ENCODE data around the gene IARS1.

- TF ChIP-seq, protein P1, sequence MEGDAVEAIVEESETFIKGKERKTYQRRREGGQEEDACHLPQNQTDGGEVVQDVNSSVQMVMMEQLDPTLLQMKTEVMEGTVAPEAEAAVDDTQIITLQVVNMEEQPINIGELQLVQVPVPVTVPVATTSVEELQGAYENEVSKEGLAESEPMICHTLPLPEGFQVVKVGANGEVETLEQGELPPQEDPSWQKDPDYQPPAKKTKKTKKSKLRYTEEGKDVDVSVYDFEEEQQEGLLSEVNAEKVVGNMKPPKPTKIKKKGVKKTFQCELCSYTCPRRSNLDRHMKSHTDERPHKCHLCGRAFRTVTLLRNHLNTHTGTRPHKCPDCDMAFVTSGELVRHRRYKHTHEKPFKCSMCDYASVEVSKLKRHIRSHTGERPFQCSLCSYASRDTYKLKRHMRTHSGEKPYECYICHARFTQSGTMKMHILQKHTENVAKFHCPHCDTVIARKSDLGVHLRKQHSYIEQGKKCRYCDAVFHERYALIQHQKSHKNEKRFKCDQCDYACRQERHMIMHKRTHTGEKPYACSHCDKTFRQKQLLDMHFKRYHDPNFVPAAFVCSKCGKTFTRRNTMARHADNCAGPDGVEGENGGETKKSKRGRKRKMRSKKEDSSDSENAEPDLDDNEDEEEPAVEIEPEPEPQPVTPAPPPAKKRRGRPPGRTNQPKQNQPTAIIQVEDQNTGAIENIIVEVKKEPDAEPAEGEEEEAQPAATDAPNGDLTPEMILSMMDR (conservative IDR thresholded peaks at IDR 0.05; ENCODE audit: low read depth in 2 of 2), result no peak
- TF ChIP-seq POLR2AphosphoS5 (IDR thresholded peaks at IDR 0.05; ENCODE audit: low read depth) (peak; percentile 92), EZH2 (IDR thresholded peaks at IDR 0.05; ENCODE audit: low read depth, unreplicated experiment) (no peak), ZNF331 (CRISPR knock-in tag; IDR thresholded peaks at IDR 0.05; ENCODE audit: low read depth) (no peak), EZH2phosphoT487 (IDR thresholded peaks at IDR 0.05; ENCODE audit: unreplicated experiment) (no peak), STAT1 (IDR thresholded peaks at IDR 0.05; ENCODE audit: unreplicated experiment) (no peak), CREB1 (CRISPR knock-in tag; IDR thresholded peaks at IDR 0.05; ENCODE audit: low read depth) (peak; percentile 55), JUNB (IDR thresholded peaks at IDR 0.05; ENCODE audit: unreplicated experiment) (no peak), NANOG (IDR thresholded peaks at IDR 0.05; ENCODE audit: borderline replicate concordance) (no peak)
- TF ChIP-seq, protein P2, sequence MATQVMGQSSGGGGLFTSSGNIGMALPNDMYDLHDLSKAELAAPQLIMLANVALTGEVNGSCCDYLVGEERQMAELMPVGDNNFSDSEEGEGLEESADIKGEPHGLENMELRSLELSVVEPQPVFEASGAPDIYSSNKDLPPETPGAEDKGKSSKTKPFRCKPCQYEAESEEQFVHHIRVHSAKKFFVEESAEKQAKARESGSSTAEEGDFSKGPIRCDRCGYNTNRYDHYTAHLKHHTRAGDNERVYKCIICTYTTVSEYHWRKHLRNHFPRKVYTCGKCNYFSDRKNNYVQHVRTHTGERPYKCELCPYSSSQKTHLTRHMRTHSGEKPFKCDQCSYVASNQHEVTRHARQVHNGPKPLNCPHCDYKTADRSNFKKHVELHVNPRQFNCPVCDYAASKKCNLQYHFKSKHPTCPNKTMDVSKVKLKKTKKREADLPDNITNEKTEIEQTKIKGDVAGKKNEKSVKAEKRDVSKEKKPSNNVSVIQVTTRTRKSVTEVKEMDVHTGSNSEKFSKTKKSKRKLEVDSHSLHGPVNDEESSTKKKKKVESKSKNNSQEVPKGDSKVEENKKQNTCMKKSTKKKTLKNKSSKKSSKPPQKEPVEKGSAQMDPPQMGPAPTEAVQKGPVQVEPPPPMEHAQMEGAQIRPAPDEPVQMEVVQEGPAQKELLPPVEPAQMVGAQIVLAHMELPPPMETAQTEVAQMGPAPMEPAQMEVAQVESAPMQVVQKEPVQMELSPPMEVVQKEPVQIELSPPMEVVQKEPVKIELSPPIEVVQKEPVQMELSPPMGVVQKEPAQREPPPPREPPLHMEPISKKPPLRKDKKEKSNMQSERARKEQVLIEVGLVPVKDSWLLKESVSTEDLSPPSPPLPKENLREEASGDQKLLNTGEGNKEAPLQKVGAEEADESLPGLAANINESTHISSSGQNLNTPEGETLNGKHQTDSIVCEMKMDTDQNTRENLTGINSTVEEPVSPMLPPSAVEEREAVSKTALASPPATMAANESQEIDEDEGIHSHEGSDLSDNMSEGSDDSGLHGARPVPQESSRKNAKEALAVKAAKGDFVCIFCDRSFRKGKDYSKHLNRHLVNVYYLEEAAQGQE (IDR thresholded peaks at IDR 0.05; ENCODE audit: unreplicated experiment), result peak; percentile 35
Measured at GRCh38 chr9:92325269-92325990, 31.9 kb upstream of the IARS1 start, which contains the start of the genes CENPP and NOL8.

Measured in GM23338 (cell line).